H9 (cell line): Measurements from ENCODE around the gene NCKAP5. TPM values are rescaled to one million over a fixed set of nuclear protein-coding genes. Genes with fewer than 3 reads are reported as not detected.

ENCODE experiments used
- DNase-seq: peaks from one replicate; pipeline ENCODE4 v3.0.0-alpha.2; 2017
- H2AFZ ChIP-seq: one replicate; pipeline ENCODE4 v1.6.1; 2013; ENCODE audit warnings: mild to moderate bottlenecking, low read length, control low read depth, moderate library complexity
- H2AK5ac ChIP-seq: 2 replicates; pipeline ENCODE4 v1.6.1; 2013; ENCODE audit warnings: low read length, control low read depth, mixed read lengths; ENCODE audit not compliant: insufficient read length
- H2BK120ac ChIP-seq: one replicate; pipeline ENCODE4 v1.6.1; 2013; ENCODE audit warnings: low read depth, mild to moderate bottlenecking, low read length, control low read depth, inconsistent platforms; ENCODE audit not compliant: poor library complexity, severe bottlenecking
- H2BK12ac ChIP-seq: 2 replicates; pipeline ENCODE4 v1.6.1; 2013; ENCODE audit warnings: low read length, control low read depth, mixed read lengths, low read depth; ENCODE audit not compliant: insufficient read length
- H2BK15ac ChIP-seq: 2 replicates; pipeline ENCODE4 v1.6.1; 2013; ENCODE audit warnings: low read depth, low read length, control low read depth
- H2BK20ac ChIP-seq: one replicate; pipeline ENCODE4 v1.6.1; 2013; ENCODE audit warnings: low read depth, mild to moderate bottlenecking, low read length, control low read depth, inconsistent platforms; ENCODE audit not compliant: poor library complexity, severe bottlenecking
- H2BK5ac ChIP-seq: 2 replicates; pipeline ENCODE4 v1.6.1; 2013; ENCODE audit warnings: low read length, control low read depth, mixed read lengths; ENCODE audit not compliant: insufficient read length
- H3K14ac ChIP-seq: 2 replicates; pipeline ENCODE4 v1.6.1; 2013; ENCODE audit warnings: low read length, control low read depth; ENCODE audit not compliant: insufficient read depth
- H3K18ac ChIP-seq: 2 replicates; pipeline ENCODE4 v1.6.1; 2013; ENCODE audit warnings: low read depth, mild to moderate bottlenecking, mixed read lengths, low read length, control low read depth; ENCODE audit not compliant: insufficient read length
- H3K23ac ChIP-seq: 2 replicates; pipeline ENCODE4 v1.6.1; 2013; ENCODE audit warnings: low read length, control low read depth, mixed read lengths, low read depth; ENCODE audit not compliant: insufficient read length
- H3K23me2 ChIP-seq: 2 replicates; pipeline ENCODE4 v1.6.1; 2013; ENCODE audit warnings: low read depth, mild to moderate bottlenecking, mixed read lengths, low read length, control low read depth; ENCODE audit not compliant: insufficient read length, poor library complexity, severe bottlenecking
- H3K27ac ChIP-seq: 2 replicates; pipeline ENCODE4 v1.5.1; 2013; ENCODE audit warnings: low read length, control low read depth, mixed read lengths, low read depth; ENCODE audit not compliant: insufficient read length
- H3K27me3 ChIP-seq: 2 replicates; pipeline ENCODE4 v1.6.1; 2013; ENCODE audit warnings: low read length, control low read depth, inconsistent platforms; ENCODE audit not compliant: insufficient read depth
- H3K4ac ChIP-seq: 2 replicates; pipeline ENCODE4 v1.6.1; 2013; ENCODE audit warnings: low read depth, mild to moderate bottlenecking, control low read depth, inconsistent platforms, low read length, moderate library complexity
- H3K4me1 ChIP-seq: 2 replicates; pipeline ENCODE4 v1.6.1; 2013; ENCODE audit warnings: low read length, control low read depth, inconsistent platforms; ENCODE audit not compliant: insufficient read depth
- H3K4me2 ChIP-seq: 2 replicates; pipeline ENCODE4 v1.6.1; 2013; ENCODE audit warnings: low read length, control low read depth, mixed read lengths; ENCODE audit not compliant: insufficient read length, insufficient read depth
- H3K56ac ChIP-seq: 2 replicates; pipeline ENCODE4 v1.6.1; 2013; ENCODE audit warnings: low read depth, mild to moderate bottlenecking, mixed read lengths, low read length, control low read depth; ENCODE audit not compliant: insufficient read length
- H3K79me1 ChIP-seq: 2 replicates; pipeline ENCODE4 v1.6.1; 2013; ENCODE audit warnings: low read depth, mild to moderate bottlenecking, moderate library complexity, low read length, control low read depth, inconsistent platforms; ENCODE audit not compliant: insufficient read depth, poor library complexity, severe bottlenecking
- H3K79me2 ChIP-seq: 2 replicates; pipeline ENCODE4 v1.6.1; 2013; ENCODE audit warnings: low read length, control low read depth, inconsistent platforms; ENCODE audit not compliant: insufficient read depth
- H3K9ac ChIP-seq: 2 replicates; pipeline ENCODE4 v1.6.1; 2013; ENCODE audit warnings: low read length, control low read depth, mixed read lengths; ENCODE audit not compliant: insufficient read length; ENCODE audit errors: extremely low read depth
- H3K9me3 ChIP-seq: one replicate; pipeline ENCODE4 v1.6.1; 2013; ENCODE audit warnings: low read depth, low read length, inconsistent platforms; ENCODE audit not compliant: control insufficient read depth
- H3T11ph ChIP-seq: one replicate; pipeline ENCODE4 v1.6.1; 2013; ENCODE audit warnings: mild to moderate bottlenecking, low read length, control low read depth, inconsistent platforms
- H4K20me1 ChIP-seq: one replicate; pipeline ENCODE4 v1.6.1; 2013; ENCODE audit not compliant: control insufficient read depth, insufficient read length, insufficient read depth
- H4K5ac ChIP-seq: 2 replicates; pipeline ENCODE4 v1.6.1; 2013; ENCODE audit warnings: low read depth, mild to moderate bottlenecking, mixed read lengths, low read length, control low read depth; ENCODE audit not compliant: insufficient read length
- H4K8ac ChIP-seq: replicated peaks from 2 replicates; pipeline ENCODE4 v1.6.1; 2013; ENCODE audit warnings: low read length, control low read depth, mixed read lengths, low read depth; ENCODE audit not compliant: insufficient read length
- H4K91ac ChIP-seq: 2 replicates; pipeline ENCODE4 v1.6.1; 2013; ENCODE audit warnings: low read depth, mild to moderate bottlenecking, moderate library complexity, mixed read lengths, low read length, control low read depth; ENCODE audit not compliant: insufficient read length
- H3K27ac Mint-ChIP-seq, 3 experiments: 2 replicates in 2 of 3; 3 replicates in 1 of 3; pipeline ENCODE4 v1.8.0; 2020 to 2021; ENCODE audit warnings: mixed read lengths in 3 of 3, mild to moderate bottlenecking in 1 of 3, moderate library complexity in 1 of 3
- H3K27me3 Mint-ChIP-seq: 2 replicates; pipeline ENCODE4 v1.8.0; 2021; ENCODE audit warnings: low read depth, mild to moderate bottlenecking, moderate library complexity, mixed read lengths
- H3K36me3 Mint-ChIP-seq, 3 experiments: 2 replicates in 2 of 3; 3 replicates in 1 of 3; pipeline ENCODE4 v1.8.0; 2020 to 2021; ENCODE audit warnings: low read depth in 3 of 3, mixed read lengths in 3 of 3; ENCODE audit not compliant: insufficient read depth in 1 of 3
- H3K4me1 Mint-ChIP-seq, 2 experiments: 2 replicates each; pipeline ENCODE4 v1.8.0; 2020; ENCODE audit warnings: mixed read lengths in 2 of 2
- H3K4me3 Mint-ChIP-seq, 2 experiments: 2 replicates in 1 of 2; 3 replicates in 1 of 2; pipeline ENCODE4 v1.8.0; 2020 to 2021; ENCODE audit warnings: mild to moderate bottlenecking in 2 of 2, mixed read lengths in 2 of 2, moderate library complexity in 1 of 2
- H3K9me3 Mint-ChIP-seq, 2 experiments: 2 replicates in 1 of 2; 3 replicates in 1 of 2; pipeline ENCODE4 v1.8.0; 2020; ENCODE audit warnings: mild to moderate bottlenecking in 2 of 2, mixed read lengths in 2 of 2, moderate library complexity in 1 of 2
- CTCF ChIP-seq: fragments of 200-600 bp; sonication (generic); conservative IDR thresholded peaks from 3 replicates; pipeline ENCODE4 v1.8.0; 2021; ENCODE audit warnings: antibody characterized with exemption, mild to moderate bottlenecking
- total RNA-seq: library from RNA; stranded (reverse); gene quantifications from 2 replicates; pipeline ENCODE4 v1.2.1, GENCODE V29; 2021

NCKAP5 gene
- total RNA-seq, 1 experiment from 2014 or later = 0.26 TPM

DNA sequence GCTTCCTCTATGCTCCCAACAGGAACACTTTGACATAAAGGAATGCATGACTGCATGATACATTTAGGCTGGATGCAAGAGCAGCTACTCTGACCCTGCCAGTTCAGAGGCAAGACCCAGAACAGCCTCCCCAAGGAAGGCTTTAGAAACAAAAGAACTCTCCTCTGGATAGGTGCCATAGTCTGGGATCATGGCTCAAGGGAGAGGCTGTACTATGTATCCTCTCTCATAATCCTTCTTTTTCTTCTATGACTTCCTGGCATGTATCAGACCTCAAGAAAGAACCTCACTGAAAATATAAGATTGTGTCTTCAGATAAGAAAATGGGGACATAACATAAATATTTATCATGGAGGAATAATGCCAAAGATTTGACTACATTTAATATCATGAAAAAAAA is 704.3 kb downstream of the NCKAP5 start:
- Histone ChIP-seq H3K27ac (no peak overlapping the region), H3K4ac (no peak overlapping the region), H3K79me1 (no peaks in the 10 kb centered on the region), H3K23me2 (no peaks in the 10 kb centered on the region), H3K14ac (no peak overlapping the region), H2AFZ (no peak overlapping the region), H3K9ac (no peak overlapping the region), H3K4me1 (no peaks in the 10 kb centered on the region), H3K4me2 (no peak overlapping the region), H2BK5ac (no peak overlapping the region), H3K56ac (no peak overlapping the region), H3T11ph (no peak overlapping the region), H2BK20ac (no peak overlapping the region), H3K18ac (no peak overlapping the region), H3K23ac (no peak overlapping the region), H4K5ac (no peak overlapping the region), H2BK12ac (no peak overlapping the region), H3K79me2 (no peaks in the 10 kb centered on the region), H3K27me3 (no peaks in the 10 kb centered on the region), H2BK120ac (no peak overlapping the region), H2BK15ac (no peak overlapping the region), H3K9me3 (no peaks in the 10 kb centered on the region), H4K8ac (no peak overlapping the region), H4K20me1 (no peaks in the 10 kb centered on the region), H2AK5ac (no peak overlapping the region), H4K91ac (no peak overlapping the region)
- no peak for TF ChIP-seq CTCF
- peaks cover 8 to 12% of the 10 kb centered on the region in 2 experiments for H3K4me1 Mint-ChIP-seq
- no peak for DNase-seq
- no peaks in the 10 kb centered on the region for H3K9me3 Mint-ChIP-seq
- no peaks in the 10 kb centered on the region for H3K27me3 Mint-ChIP-seq
- no peak overlapping the region for H3K4me3 Mint-ChIP-seq
- no peak overlapping the region for H3K27ac Mint-ChIP-seq
- no peaks in the 10 kb centered on the region for H3K36me3 Mint-ChIP-seq
